NCI-H146 treated with DMSO at 0.1 percent for 48 hours (cell line): ENCODE data around the gene TMC5.
"Not testable (repeated sequence)": the region's sequence is repeated elsewhere in the genome, so short reads cannot be mapped to it uniquely, and the experiment has no call there.

Experiments used
- DNase-seq: peaks from one replicate; lab custom pipeline; 2025; ENCODE audit not compliant: unreplicated experiment; lab: John Stamatoyannopoulos, UW

Gene TMC5

GRCh38 chr16:19527161-19527560 lies 109.5 kb downstream of the TMC5 start:
- DNase-seq, result no peak

GRCh38 chr16:19528666-19529065 lies 111.0 kb downstream of the TMC5 start:
- DNase-seq, result no peak

- no peak for DNase-seq
Measured at GRCh38 chr16:19532601-19533000, 114.9 kb downstream of the TMC5 start.

GRCh38 chr16:19540241-19540970 lies 122.7 kb downstream of the TMC5 start:
- DNase-seq, result no peak

- peak; percentile 99 for DNase-seq
Measured at GRCh38 chr16:19542138-19542821, 124.6 kb downstream of the TMC5 start.

GRCh38 chr16:19543278-19543996 lies 125.8 kb downstream of the TMC5 start:
- DNase-seq, result not testable (repeated sequence)

- DNase-seq, result no peak
Measured at GRCh38 chr16:19548144-19548543, 130.5 kb downstream of the TMC5 start.
